Measurements from ENCODE around the gene TMPRSS2. TPM values are rescaled to one million over a fixed set of nuclear protein-coding genes. Genes with fewer than 3 reads are reported as not detected.

The TMPRSS2 gene
- polyA plus RNA-seq, 6 donors from 2014 or later: not detected

GRCh38 chr21:41466024-41466820 lies 41.7 kb downstream of the TMPRSS2 start:
- DNase-seq (no peak), ATAC-seq (ENCODE audit: low read depth in 2 of 2) (no peak)
- H3K4me3 Mint-ChIP-seq: peak overlapping the region in 1 of 8 donors; percentile 41
- H3K4me1 Mint-ChIP-seq: peaks cover 15 to 21% (median 20%) of the 10 kb centered on the region in 3 donors
- H3K36me3 Mint-ChIP-seq: peaks cover 6 to 15% of the 10 kb centered on the region in 2 donors
- peaks cover 19 to 38% (median 24%) of the 10 kb centered on the region in 3 donors for H3K27me3 Mint-ChIP-seq
- peaks cover 0 to 13% (median 7%) of the 10 kb centered on the region in 7 donors for H3K9me3 Mint-ChIP-seq
- H3K27ac Mint-ChIP-seq: no peak overlapping the region

DNA sequence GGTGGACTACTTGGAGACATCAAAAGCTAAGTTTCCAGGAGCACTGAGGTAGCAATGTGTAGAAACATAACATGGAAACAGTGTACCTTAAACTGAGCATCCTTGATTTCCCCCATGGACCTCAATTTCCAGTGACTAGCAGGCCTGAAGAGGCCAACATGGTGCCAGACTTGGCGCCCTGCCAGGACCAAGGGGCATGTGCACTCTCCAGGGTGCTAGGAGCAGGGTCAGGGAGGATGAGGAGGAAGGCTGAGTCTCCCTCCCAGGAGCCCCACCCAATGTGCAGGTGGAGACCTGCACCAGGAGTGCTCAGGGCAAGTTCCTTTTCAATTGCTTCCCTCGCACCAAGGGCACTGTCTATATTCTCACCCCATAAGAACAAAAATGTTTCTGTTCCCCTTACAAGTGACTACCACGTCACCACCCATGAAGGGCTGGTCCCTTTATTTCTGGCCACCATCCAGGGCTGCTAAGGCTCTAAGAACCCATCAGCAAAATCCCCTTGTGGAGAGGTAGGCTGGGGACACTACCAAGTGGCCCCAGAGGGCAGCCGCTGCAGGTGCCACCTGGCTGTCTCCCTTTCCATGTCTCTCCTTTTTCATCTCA lies 42.7 kb downstream of the TMPRSS2 start:
- Mint-ChIP-seq H3K36me3 (peaks cover 6 to 15% of the 10 kb centered on the region in 2 donors), H3K27ac (peak overlapping the region in 1 of 6 donors; percentile 39), H3K9me3 (peaks cover 0 to 13% (median 7%) of the 10 kb centered on the region in 7 donors), H3K4me1 (peaks cover 22 to 28% (median 24%) of the 10 kb centered on the region in 3 donors), H3K27me3 (peaks cover 16 to 30% (median 24%) of the 10 kb centered on the region in 3 donors), H3K4me3 (no peak overlapping the region)
- no peak for ATAC-seq (ENCODE audit: low read depth in 2 of 2)
- no peak for DNase-seq

- peaks cover 24 to 32% (median 26%) of the 10 kb centered on the region in 3 donors for H3K4me1 Mint-ChIP-seq
- H3K36me3 Mint-ChIP-seq: peaks cover 15 to 21% of the 10 kb centered on the region in 2 donors
- DNase-seq (peak; percentile 33), ATAC-seq (ENCODE audit: low read depth in 2 of 2) (peak; percentile 49 to 69)
- H3K27ac Mint-ChIP-seq: peak overlapping the region in 3 of 6 donors; percentile 4 to 58 (median 52)
- peak overlapping the region in 2 of 8 donors; percentile 20 to 47 for H3K4me3 Mint-ChIP-seq
- H3K27me3 Mint-ChIP-seq: no peaks in the 10 kb centered on the region
- peaks cover 0 to 12% (median 7%) of the 10 kb centered on the region in 7 donors for H3K9me3 Mint-ChIP-seq
These were observed 47.1 kb downstream of the TMPRSS2 start for GRCh38 chr21:41460578-41461527.

- ATAC-seq (ENCODE audit: low read depth in 2 of 2): no peak
- DNase-seq: no peak
- Mint-ChIP-seq H3K36me3 (peaks cover 15 to 21% of the 10 kb centered on the region in 2 donors), H3K27me3 (no peaks in the 10 kb centered on the region), H3K4me1 (peaks cover 24 to 32% (median 26%) of the 10 kb centered on the region in 3 donors), H3K9me3 (peaks cover 0 to 12% (median 7%) of the 10 kb centered on the region in 7 donors), H3K4me3 (no peak overlapping the region), H3K27ac (peak overlapping the region in 1 of 6 donors; percentile 83)
These were observed 47.9 kb downstream of the TMPRSS2 start for GRCh38 chr21:41459884-41460534.

DNA sequence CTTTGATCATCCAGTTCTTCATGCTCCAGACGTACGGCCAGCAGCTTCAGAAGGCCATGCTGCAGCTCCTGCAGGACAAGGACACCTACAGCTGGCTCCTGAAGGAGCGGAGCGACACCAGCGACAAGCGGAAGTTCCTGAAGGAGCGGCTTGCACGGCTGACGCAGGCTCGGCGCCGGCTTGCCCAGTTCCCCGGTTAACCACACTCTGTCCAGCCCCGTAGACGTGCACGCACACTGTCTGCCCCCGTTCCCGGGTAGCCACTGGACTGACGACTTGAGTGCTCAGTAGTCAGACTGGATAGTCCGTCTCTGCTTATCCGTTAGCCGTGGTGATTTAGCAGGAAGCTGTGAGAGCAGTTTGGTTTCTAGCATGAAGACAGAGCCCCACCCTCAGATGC lies 49.4 kb downstream of the TMPRSS2 start:
- Mint-ChIP-seq H3K9me3 (peaks cover 0 to 5% (median 0%) of the 10 kb centered on the region in 7 donors), H3K4me3 (no peak overlapping the region), H3K27ac (peak overlapping the region in 1 of 6 donors; percentile 51), H3K36me3 (peaks cover 4 to 18% of the 10 kb centered on the region in 2 donors), H3K27me3 (no peaks in the 10 kb centered on the region), H3K4me1 (peaks cover 23 to 29% (median 24%) of the 10 kb centered on the region in 3 donors)
- ATAC-seq (ENCODE audit: low read depth in 2 of 2) (no peak), DNase-seq (no peak)

GRCh38 chr21:41458121-41458520 lies 49.8 kb downstream of the TMPRSS2 start:
- no peaks in the 10 kb centered on the region for H3K27me3 Mint-ChIP-seq
- DNase-seq (no peak), ATAC-seq (ENCODE audit: low read depth in 2 of 2) (no peak)
- H3K4me1 Mint-ChIP-seq: peaks cover 23 to 29% (median 24%) of the 10 kb centered on the region in 3 donors
- H3K27ac Mint-ChIP-seq: peak overlapping the region in 4 of 6 donors; percentile 16 to 86 (median 48)
- H3K4me3 Mint-ChIP-seq: no peak overlapping the region
- peaks cover 6 to 22% of the 10 kb centered on the region in 2 donors for H3K36me3 Mint-ChIP-seq
- peaks cover 0 to 5% (median 0%) of the 10 kb centered on the region in 7 donors for H3K9me3 Mint-ChIP-seq

GRCh38 chr21:41453761-41454160 lies 54.2 kb downstream of the TMPRSS2 start:
- H3K4me3 Mint-ChIP-seq: no peak overlapping the region
- H3K9me3 Mint-ChIP-seq: no peaks in the 10 kb centered on the region
- peak overlapping the region in 3 of 6 donors; percentile 56 to 93 (median 88) for H3K27ac Mint-ChIP-seq
- H3K4me1 Mint-ChIP-seq: peaks cover 0 to 6% (median 0%) of the 10 kb centered on the region in 3 donors
- no peak for DNase-seq
- no peaks in the 10 kb centered on the region for H3K27me3 Mint-ChIP-seq
- H3K36me3 Mint-ChIP-seq: peaks cover 31 to 50% of the 10 kb centered on the region in 2 donors
- ATAC-seq (ENCODE audit: low read depth in 2 of 2): no peak

DNA sequence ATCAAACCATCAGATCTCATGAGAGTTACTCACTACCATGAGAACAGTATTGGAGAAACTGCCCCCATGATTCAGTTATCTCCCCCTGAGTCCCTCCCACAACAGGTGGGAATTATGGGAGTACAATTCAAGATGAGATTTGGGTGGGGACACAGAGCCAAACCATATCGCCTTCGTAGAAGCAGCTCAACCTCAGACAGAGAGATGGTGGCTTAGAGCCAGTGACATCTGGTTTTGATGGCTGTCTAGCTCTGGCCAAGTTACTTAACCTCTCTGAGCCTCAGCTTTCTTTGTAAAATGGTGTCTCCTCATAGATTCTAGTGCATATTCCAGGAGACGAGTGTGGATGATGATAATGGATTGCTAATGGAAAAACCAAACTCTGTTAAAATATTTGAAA lies 54.8 kb downstream of the TMPRSS2 start:
- H3K4me1 Mint-ChIP-seq: peaks cover 0 to 6% (median 0%) of the 10 kb centered on the region in 3 donors
- peaks cover 31 to 48% of the 10 kb centered on the region in 2 donors for H3K36me3 Mint-ChIP-seq
- no peak for ATAC-seq (ENCODE audit: low read depth in 2 of 2)
- no peak overlapping the region for H3K4me3 Mint-ChIP-seq
- H3K27ac Mint-ChIP-seq: peak overlapping the region in 4 of 6 donors; percentile 20 to 88 (median 50)
- no peaks in the 10 kb centered on the region for H3K9me3 Mint-ChIP-seq
- DNase-seq: no peak
- no peaks in the 10 kb centered on the region for H3K27me3 Mint-ChIP-seq

GRCh38 chr21:41451753-41452676 lies 55.9 kb downstream of the TMPRSS2 start:
- no peaks in the 10 kb centered on the region for H3K9me3 Mint-ChIP-seq
- H3K36me3 Mint-ChIP-seq: peaks cover 38 to 56% of the 10 kb centered on the region in 2 donors
- H3K4me1 Mint-ChIP-seq: peaks cover 0 to 6% (median 0%) of the 10 kb centered on the region in 3 donors
- no peaks in the 10 kb centered on the region for H3K27me3 Mint-ChIP-seq
- H3K27ac Mint-ChIP-seq: peak overlapping the region in 1 of 6 donors; percentile 15
- ATAC-seq (ENCODE audit: low read depth in 2 of 2): no peak
- no peak overlapping the region for H3K4me3 Mint-ChIP-seq
- no peak for DNase-seq

GRCh38 chr21:41449613-41450012 lies 58.3 kb downstream of the TMPRSS2 start:
- no peaks in the 10 kb centered on the region for H3K9me3 Mint-ChIP-seq
- H3K27me3 Mint-ChIP-seq: no peaks in the 10 kb centered on the region
- DNase-seq (no peak), ATAC-seq (ENCODE audit: low read depth in 2 of 2) (no peak)
- peaks cover 0 to 6% (median 0%) of the 10 kb centered on the region in 3 donors for H3K4me1 Mint-ChIP-seq
- H3K36me3 Mint-ChIP-seq: peaks cover 45 to 72% of the 10 kb centered on the region in 2 donors
- H3K4me3 Mint-ChIP-seq: no peak overlapping the region
- H3K27ac Mint-ChIP-seq: peak overlapping the region in 1 of 6 donors; percentile 6

GRCh38 chr21:41447356-41447755 lies 60.6 kb downstream of the TMPRSS2 start:
- Mint-ChIP-seq H3K9me3 (no peaks in the 10 kb centered on the region), H3K4me1 (no peaks in the 10 kb centered on the region), H3K27ac (peak overlapping the region in 2 of 6 donors; percentile 26 to 38), H3K36me3 (peaks cover 44 to 71% of the 10 kb centered on the region in 2 donors), H3K27me3 (no peaks in the 10 kb centered on the region), H3K4me3 (no peak overlapping the region)
- no peak for DNase-seq
- no peak for ATAC-seq (ENCODE audit: low read depth in 2 of 2)

Measured in naive B cell (primary cell).